Fibroblast of lung (primary cell): ENCODE measurements around the gene NHLRC1.

ENCODE experiments used
- CTCF ChIP-seq, 2 donors: IDR thresholded peaks in 1 of 2; conservative IDR thresholded peaks in 1 of 2; 1 replicate in 1 of 2; 2 replicates in 1 of 2; pipeline ENCODE4 v1.5.1; 2011 to 2012; ENCODE audit warnings: low read length in 2 of 2, control low read depth in 1 of 2, inconsistent platforms in 1 of 2, low read depth in 1 of 2, mild to moderate bottlenecking in 1 of 2
- EZH2 ChIP-seq: IDR thresholded peaks from 2 replicates; pipeline ENCODE4 v1.5.1; 2012; ENCODE audit warnings: low read length, control low read depth, mild to moderate bottlenecking; ENCODE audit errors: missing control alignments

GRCh38 chr6:18117136-18117535, 5.3 kb downstream of the NHLRC1 start:
- TF ChIP-seq CTCF (conservative IDR thresholded peaks at IDR 0.05 in 1 of 2, IDR thresholded peaks at IDR 0.05 in 1 of 2; ENCODE audit: low read depth in 1 of 2, low read length in 2 of 2) (no peak), EZH2 (no peak)
